ENCODE results near the gene GABRG3.
"Not testable (repeated sequence)": the region's sequence is repeated elsewhere in the genome, so short reads cannot be mapped to it uniquely, and the experiment has no call there.

The GABRG3 gene

DNA sequence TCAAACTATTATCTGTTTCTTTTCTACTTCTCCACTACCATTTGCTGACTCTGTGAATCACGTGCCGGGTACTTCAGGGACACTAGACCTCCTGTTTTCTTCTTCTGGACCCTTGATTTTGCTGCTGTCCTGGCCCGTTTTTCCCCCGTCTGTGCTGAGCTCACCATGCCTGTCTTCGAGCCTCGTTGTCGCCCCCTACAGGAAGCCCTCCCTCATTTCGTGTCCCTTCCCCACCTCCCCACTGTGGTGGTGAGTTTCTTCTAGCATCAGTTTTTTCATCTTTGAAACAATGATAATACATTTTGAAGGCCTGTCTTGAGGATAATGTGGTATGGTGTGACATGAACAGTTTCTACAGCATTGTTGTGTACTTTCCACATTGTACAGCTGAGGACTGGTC, 12.8 kb downstream of the GABRG3 start:
- H3K4me3 ChIP-seq (ENCODE audit: insufficient read depth, low read depth, low read length, poor library complexity, severe bottlenecking): no peak overlapping the region
- DNase-seq: no peak
- H3K4me1 ChIP-seq (ENCODE audit: control insufficient read depth, insufficient read depth, low read length, poor library complexity, severe bottlenecking): no peaks in the 10 kb centered on the region
- no peaks in the 10 kb centered on the region for H3K36me3 ChIP-seq (ENCODE audit: control insufficient read depth, insufficient read depth, low read length)
- no peak overlapping the region for H3K27ac ChIP-seq (ENCODE audit: insufficient read depth, low read length, poor library complexity, severe bottlenecking)
- no peaks in the 10 kb centered on the region for H3K27me3 ChIP-seq (replicated peaks; ENCODE audit: control insufficient read depth, insufficient read depth, low read length, poor library complexity, severe bottlenecking)
- no peaks in the 10 kb centered on the region for H3K9me3 ChIP-seq (ENCODE audit: control insufficient read depth, low read length)

DNA sequence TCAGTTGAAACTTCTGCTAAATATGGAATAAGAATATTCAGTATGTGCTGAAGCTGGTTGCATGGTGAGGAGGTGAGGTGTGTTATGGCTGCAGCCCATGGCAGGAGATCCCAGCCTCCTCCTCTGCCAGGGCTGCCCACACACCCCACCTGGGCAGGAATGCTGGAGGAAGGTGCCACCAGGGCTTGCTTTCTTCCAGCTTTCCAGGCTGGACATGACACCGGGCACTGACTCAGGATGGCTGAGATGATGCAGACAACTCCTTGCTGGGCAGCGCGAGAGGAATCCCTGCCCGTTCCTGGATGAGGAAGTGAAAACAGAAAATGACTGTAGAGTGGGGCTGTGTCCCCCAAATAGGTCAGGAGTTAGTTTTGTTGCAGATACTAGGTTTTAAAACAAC, 14.1 kb downstream of the GABRG3 start:
- DNase-seq: no peak
- Histone ChIP-seq H3K4me1 (ENCODE audit: control insufficient read depth, insufficient read depth, low read length, poor library complexity, severe bottlenecking) (no peaks in the 10 kb centered on the region), H3K36me3 (ENCODE audit: control insufficient read depth, insufficient read depth, low read length) (no peaks in the 10 kb centered on the region), H3K27me3 (replicated peaks; ENCODE audit: control insufficient read depth, insufficient read depth, low read length, poor library complexity, severe bottlenecking) (no peaks in the 10 kb centered on the region), H3K4me3 (ENCODE audit: insufficient read depth, low read depth, low read length, poor library complexity, severe bottlenecking) (no peak overlapping the region), H3K9me3 (ENCODE audit: control insufficient read depth, low read length) (no peaks in the 10 kb centered on the region), H3K27ac (ENCODE audit: insufficient read depth, low read length, poor library complexity, severe bottlenecking) (no peak overlapping the region)

DNA sequence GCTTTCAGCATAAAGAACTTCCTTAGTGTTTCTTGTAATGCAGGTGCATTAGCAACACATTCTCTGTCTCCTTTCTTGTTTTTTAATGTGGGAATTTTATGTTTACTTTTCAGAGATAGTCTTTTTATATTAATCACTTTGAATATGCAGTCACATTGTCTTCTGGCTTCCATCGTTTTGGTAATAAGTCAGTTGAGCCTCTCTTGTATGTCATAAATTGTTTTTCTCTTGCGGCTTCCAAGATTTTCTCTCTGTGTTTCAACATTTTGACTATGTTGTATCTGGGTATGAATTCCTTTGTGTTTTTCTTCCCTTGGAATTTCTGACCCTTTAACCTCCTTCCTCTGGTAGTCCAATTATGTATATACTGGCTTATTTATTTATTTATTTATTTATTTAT, 25.3 kb downstream of the GABRG3 start:
- Histone ChIP-seq H3K9me3 (ENCODE audit: control insufficient read depth, low read length) (no peaks in the 10 kb centered on the region), H3K27ac (ENCODE audit: insufficient read depth, low read length, poor library complexity, severe bottlenecking) (no peak overlapping the region), H3K27me3 (replicated peaks; ENCODE audit: control insufficient read depth, insufficient read depth, low read length, poor library complexity, severe bottlenecking) (no peaks in the 10 kb centered on the region), H3K4me1 (ENCODE audit: control insufficient read depth, insufficient read depth, low read length, poor library complexity, severe bottlenecking) (no peaks in the 10 kb centered on the region), H3K4me3 (ENCODE audit: insufficient read depth, low read depth, low read length, poor library complexity, severe bottlenecking) (no peak overlapping the region), H3K36me3 (ENCODE audit: control insufficient read depth, insufficient read depth, low read length) (no peaks in the 10 kb centered on the region)
- DNase-seq: no peak

DNA sequence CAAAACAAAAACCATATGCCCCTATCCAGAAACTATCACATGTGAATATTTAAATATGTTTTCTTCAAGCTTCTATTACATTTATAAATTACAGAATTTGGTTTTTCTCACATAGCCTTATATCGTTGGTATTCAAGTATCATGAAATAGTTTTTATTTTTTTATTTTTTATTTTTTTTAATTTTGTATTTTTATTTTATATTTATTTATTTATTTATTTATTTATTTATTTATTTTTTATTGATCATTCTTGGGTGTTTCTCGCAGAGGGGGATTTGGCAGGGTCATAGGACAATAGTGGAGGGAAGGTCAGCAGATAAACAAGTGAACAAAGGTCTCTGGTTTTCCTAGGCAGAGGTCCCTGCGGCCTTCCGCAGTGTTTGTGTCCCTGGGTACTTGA, 32.0 kb downstream of the GABRG3 start:
- H3K4me3 ChIP-seq (ENCODE audit: insufficient read depth, low read depth, low read length, poor library complexity, severe bottlenecking); H3K4me1 ChIP-seq (ENCODE audit: control insufficient read depth, insufficient read depth, low read length, poor library complexity, severe bottlenecking); H3K36me3 ChIP-seq (ENCODE audit: control insufficient read depth, insufficient read depth, low read length); H3K27ac ChIP-seq (ENCODE audit: insufficient read depth, low read length, poor library complexity, severe bottlenecking); DNase-seq; H3K27me3 ChIP-seq (replicated peaks; ENCODE audit: control insufficient read depth, insufficient read depth, low read length, poor library complexity, severe bottlenecking); H3K9me3 ChIP-seq (ENCODE audit: control insufficient read depth, low read length): not testable (repeated sequence)

DNA sequence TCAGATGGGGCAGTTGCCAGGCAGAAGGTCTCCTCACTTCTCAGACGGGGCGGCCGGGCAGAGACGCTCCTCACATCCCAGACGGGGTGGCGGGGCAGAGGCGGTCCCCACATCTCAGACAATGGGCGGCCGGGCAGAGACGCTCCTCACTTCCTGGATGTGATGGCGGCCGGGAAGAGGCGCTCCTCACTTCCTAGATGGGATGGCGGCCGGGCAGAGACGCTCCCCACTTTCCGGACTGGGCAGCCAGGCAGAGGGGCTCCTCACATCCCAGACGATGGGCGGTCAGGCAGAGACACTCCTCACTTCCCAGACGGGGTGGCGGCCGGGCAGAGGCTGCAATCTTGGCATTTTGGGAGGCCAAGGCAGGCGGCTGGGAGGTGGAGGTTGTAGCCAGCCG, 33.2 kb downstream of the GABRG3 start:
- DNase-seq; H3K4me1 ChIP-seq (ENCODE audit: control insufficient read depth, insufficient read depth, low read length, poor library complexity, severe bottlenecking); H3K9me3 ChIP-seq (ENCODE audit: control insufficient read depth, low read length); H3K27me3 ChIP-seq (replicated peaks; ENCODE audit: control insufficient read depth, insufficient read depth, low read length, poor library complexity, severe bottlenecking); H3K36me3 ChIP-seq (ENCODE audit: control insufficient read depth, insufficient read depth, low read length); H3K27ac ChIP-seq (ENCODE audit: insufficient read depth, low read length, poor library complexity, severe bottlenecking); H3K4me3 ChIP-seq (ENCODE audit: insufficient read depth, low read depth, low read length, poor library complexity, severe bottlenecking): not testable (repeated sequence)

DNA sequence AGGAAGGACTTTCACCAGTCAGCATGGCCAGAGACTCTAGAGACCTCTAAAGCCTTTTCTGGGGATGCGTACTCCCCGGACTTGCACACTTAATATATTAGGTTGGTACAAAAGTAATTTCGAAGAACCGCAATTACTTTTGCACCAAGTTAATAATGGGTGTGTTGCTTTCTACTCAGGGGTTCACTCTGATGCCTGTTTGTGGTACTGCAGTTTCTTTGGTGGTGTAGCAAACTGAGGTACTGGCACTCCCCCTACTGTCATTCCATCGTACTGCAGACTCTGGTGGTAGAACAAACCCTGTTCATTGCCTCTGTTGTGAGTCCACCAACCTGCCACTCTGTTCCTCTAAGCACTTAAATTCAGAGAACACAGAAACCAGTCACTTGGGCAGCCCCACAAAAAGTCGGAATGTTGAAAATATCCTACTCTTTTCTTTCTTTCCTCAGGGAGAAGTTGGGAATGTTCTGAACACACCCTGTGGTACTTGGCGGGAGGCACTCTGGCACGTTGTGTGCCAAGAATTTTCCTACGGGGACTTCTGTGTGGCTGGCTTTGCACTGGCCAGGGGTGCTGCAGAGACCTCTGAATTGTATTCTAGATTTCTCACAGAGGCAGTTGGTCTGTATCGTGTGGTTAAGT, 46.3 kb downstream of the GABRG3 start:
- Histone ChIP-seq H3K27me3 (replicated peaks; ENCODE audit: control insufficient read depth, insufficient read depth, low read length, poor library complexity, severe bottlenecking) (no peaks in the 10 kb centered on the region), H3K36me3 (ENCODE audit: control insufficient read depth, insufficient read depth, low read length) (no peaks in the 10 kb centered on the region), H3K27ac (ENCODE audit: insufficient read depth, low read length, poor library complexity, severe bottlenecking) (no peak overlapping the region), H3K4me3 (ENCODE audit: insufficient read depth, low read depth, low read length, poor library complexity, severe bottlenecking) (no peak overlapping the region), H3K4me1 (ENCODE audit: control insufficient read depth, insufficient read depth, low read length, poor library complexity, severe bottlenecking) (no peaks in the 10 kb centered on the region), H3K9me3 (ENCODE audit: control insufficient read depth, low read length) (no peaks in the 10 kb centered on the region)
- DNase-seq: no peak

DNA sequence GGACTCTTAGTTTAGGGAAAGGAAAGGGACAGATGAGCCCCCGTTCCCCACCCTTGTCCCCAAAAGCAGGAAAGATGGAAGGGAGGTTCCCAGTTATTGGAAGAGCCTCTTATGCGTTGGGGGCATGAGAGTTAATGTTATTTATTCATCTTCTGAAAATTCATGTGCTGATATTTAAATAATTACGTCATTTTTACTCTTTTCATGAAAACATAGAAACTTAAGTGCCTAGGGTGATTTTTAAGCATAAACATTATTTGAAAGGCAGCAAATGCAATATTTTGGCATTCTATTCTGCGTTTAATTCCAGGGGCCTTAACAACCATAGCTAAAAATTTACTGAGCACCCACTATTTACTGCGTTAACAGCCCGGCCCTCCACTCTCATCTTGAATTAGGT, 48.7 kb downstream of the GABRG3 start:
- Histone ChIP-seq H3K27me3 (replicated peaks; ENCODE audit: control insufficient read depth, insufficient read depth, low read length, poor library complexity, severe bottlenecking) (no peaks in the 10 kb centered on the region), H3K27ac (ENCODE audit: insufficient read depth, low read length, poor library complexity, severe bottlenecking) (no peak overlapping the region), H3K4me3 (ENCODE audit: insufficient read depth, low read depth, low read length, poor library complexity, severe bottlenecking) (no peak overlapping the region), H3K4me1 (ENCODE audit: control insufficient read depth, insufficient read depth, low read length, poor library complexity, severe bottlenecking) (no peaks in the 10 kb centered on the region), H3K9me3 (ENCODE audit: control insufficient read depth, low read length) (no peaks in the 10 kb centered on the region), H3K36me3 (ENCODE audit: control insufficient read depth, insufficient read depth, low read length) (no peaks in the 10 kb centered on the region)
- DNase-seq: no peak

DNA sequence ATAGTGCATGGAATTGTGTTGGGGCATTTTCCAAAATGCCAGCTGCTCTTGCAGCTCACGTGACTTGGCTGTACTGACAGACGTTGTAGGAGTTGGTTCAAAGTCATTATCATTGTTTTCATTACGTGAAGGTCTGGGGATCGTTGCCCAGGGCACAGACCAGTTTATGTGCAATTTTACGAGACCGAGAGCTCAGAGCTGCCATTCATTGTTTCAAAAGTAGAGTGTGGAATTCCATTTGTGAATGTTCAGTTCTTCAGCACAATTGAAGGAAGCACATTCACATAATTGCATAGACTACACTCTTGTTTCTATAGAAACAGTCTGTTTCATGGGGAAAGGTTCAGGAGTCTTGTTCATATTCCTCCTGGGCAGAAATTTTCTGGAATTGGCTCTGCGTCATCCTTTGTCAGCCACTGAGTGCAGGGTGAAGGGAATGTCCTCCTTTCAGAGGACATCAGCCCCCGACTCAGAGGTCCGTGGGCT, 54.5 kb downstream of the GABRG3 start:
- Histone ChIP-seq H3K4me1 (ENCODE audit: control insufficient read depth, insufficient read depth, low read length, poor library complexity, severe bottlenecking) (no peaks in the 10 kb centered on the region), H3K36me3 (ENCODE audit: control insufficient read depth, insufficient read depth, low read length) (no peaks in the 10 kb centered on the region), H3K27me3 (replicated peaks; ENCODE audit: control insufficient read depth, insufficient read depth, low read length, poor library complexity, severe bottlenecking) (no peaks in the 10 kb centered on the region), H3K9me3 (ENCODE audit: control insufficient read depth, low read length) (no peaks in the 10 kb centered on the region), H3K27ac (ENCODE audit: insufficient read depth, low read length, poor library complexity, severe bottlenecking) (no peak overlapping the region), H3K4me3 (ENCODE audit: insufficient read depth, low read depth, low read length, poor library complexity, severe bottlenecking) (no peak overlapping the region)
- no peak for DNase-seq

DNA sequence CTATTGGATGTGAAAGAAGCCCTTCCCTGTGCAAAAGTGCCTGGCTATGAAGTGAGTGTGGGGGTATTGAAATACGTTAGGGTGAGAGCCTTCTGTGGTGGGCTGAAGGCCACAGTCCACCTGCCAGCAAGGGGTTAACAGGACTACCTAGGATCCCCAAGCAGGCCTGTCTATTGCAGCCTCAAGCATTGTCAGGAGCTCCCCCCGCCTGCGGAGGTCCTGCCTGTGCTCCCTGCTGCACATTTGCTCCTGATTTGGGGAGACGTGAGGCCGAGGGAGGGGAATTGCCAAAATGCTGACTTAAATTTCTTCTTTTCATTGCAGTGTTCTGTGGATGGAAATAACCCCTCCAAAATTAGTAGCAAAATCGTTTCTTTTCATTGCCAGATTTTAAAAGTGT, 56.2 kb downstream of the GABRG3 start:
- H3K4me1 ChIP-seq (ENCODE audit: control insufficient read depth, insufficient read depth, low read length, poor library complexity, severe bottlenecking): no peaks in the 10 kb centered on the region
- no peak overlapping the region for H3K27ac ChIP-seq (ENCODE audit: insufficient read depth, low read length, poor library complexity, severe bottlenecking)
- H3K36me3 ChIP-seq (ENCODE audit: control insufficient read depth, insufficient read depth, low read length): no peaks in the 10 kb centered on the region
- H3K4me3 ChIP-seq (ENCODE audit: insufficient read depth, low read depth, low read length, poor library complexity, severe bottlenecking): no peak overlapping the region
- H3K9me3 ChIP-seq (ENCODE audit: control insufficient read depth, low read length): no peaks in the 10 kb centered on the region
- DNase-seq: no peak
- no peaks in the 10 kb centered on the region for H3K27me3 ChIP-seq (replicated peaks; ENCODE audit: control insufficient read depth, insufficient read depth, low read length, poor library complexity, severe bottlenecking)

DNA sequence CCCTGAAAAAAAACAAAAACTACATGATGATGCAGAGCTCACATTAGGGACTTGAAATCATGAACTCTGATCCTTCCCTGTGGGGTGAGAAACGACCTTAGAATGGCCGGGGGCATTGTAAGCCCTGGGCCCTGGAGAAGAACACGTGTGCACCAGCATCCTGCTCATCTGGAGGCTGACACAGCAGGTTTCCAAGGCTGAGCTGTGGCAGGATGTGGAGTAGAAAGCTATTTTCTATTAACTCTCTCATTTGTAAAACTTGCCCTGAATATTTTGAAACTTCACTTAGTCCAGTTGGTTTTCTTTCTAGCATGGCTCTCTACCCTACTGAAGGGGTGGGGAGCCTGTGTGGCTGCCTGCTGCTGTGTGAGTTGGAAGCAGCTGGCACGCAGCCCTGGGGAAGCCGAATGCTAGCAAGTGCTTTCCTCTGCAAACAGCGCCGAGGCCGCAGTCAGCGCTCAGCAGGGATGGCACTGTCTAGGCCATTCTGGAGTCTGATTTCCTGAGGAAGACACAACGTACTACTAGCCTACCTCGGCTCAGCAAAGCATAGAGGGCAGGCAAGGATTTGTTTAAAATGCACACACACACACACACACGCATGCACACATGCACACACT, 58.0 kb downstream of the GABRG3 start:
- H3K27me3 ChIP-seq (replicated peaks; ENCODE audit: control insufficient read depth, insufficient read depth, low read length, poor library complexity, severe bottlenecking): no peaks in the 10 kb centered on the region
- no peaks in the 10 kb centered on the region for H3K4me1 ChIP-seq (ENCODE audit: control insufficient read depth, insufficient read depth, low read length, poor library complexity, severe bottlenecking)
- no peaks in the 10 kb centered on the region for H3K36me3 ChIP-seq (ENCODE audit: control insufficient read depth, insufficient read depth, low read length)
- H3K4me3 ChIP-seq (ENCODE audit: insufficient read depth, low read depth, low read length, poor library complexity, severe bottlenecking): no peak overlapping the region
- H3K9me3 ChIP-seq (ENCODE audit: control insufficient read depth, low read length): no peaks in the 10 kb centered on the region
- no peak for DNase-seq
- H3K27ac ChIP-seq (ENCODE audit: insufficient read depth, low read length, poor library complexity, severe bottlenecking): no peak overlapping the region
